ENCODE results near the gene KIAA1958. TPM values are rescaled to one million over a fixed set of nuclear protein-coding genes. Genes with fewer than 3 reads are reported as not detected.

Gene KIAA1958, protein sequence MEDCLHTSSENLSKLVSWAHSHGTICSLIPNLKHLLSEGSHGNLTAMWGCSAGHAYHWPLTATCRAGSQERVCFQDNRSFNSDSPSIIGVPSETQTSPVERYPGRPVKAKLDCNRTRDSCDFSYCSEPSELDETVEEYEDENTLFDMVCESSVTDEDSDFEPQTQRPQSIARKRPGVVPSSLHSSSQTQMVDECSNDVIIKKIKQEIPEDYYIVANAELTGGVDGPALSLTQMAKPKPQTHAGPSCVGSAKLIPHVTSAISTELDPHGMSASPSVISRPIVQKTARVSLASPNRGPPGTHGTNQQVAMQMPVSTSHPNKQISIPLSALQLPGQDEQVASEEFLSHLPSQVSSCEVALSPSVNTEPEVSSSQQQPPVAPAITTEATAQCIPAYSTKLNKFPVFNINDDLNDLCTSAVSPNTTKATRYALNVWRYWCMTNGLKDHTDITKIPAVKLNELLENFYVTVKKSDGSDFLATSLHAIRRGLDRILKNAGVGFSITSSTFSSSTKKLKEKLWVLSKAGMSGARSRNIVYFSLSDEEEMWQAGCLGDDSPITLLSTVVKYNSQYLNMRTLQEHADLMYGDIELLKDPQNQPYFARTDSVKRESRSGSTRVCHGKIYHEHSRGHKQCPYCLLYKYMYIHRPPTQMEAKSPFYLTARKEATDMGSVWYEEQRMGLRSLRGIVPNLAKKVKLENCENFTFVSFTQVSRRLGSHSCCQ
- 0.65 and 1.6 TPM in 2 replicates for total RNA-seq

DNA sequence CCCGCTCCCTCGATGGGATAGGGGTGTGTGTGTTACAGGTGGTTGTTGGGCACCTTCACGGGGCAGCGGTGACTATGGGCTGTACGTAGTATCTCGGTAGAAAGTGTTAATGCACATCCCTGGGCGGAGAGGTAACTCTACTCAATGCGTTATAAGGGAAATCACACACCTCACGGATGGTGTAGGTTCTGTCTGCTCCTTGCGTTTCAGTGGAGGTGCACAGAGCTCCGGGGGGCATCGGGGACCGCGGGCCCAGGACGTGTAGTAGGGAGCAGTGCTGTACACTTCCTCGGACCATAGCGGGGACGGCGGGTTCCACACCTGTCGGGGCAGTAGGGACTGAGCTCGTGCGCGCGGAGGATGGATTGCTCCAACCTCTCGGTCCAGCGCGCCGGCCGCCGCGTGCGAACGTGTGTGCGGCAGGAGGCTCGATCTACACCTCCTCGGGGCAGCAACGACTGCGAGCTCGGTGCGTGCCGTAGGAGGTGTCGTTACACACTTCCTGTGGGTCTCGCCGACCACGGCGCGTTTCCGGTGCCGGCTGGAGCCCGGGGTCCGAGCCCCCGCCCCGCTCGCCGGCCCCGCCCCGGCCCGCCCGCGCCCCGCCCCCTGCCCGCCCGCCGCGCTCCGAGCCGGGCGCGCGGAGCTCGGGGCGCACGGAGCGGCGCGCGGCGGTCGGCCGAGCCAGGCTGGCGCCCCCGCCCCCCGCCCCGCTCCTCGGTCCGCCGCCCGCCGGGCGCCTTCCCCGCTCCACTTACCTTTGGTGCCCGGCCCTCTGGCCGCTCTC, at the start of gene KIAA1958:
Gene KIAA1958 (plus strand): TSS at position 607 of the 787 bp plus-strand sequence. CDS start 87,254 bp downstream, outside the sequence.
- DNase-seq (ENCODE audit: low read depth in 2 of 2): peak; percentile 39 to 65

DNA sequence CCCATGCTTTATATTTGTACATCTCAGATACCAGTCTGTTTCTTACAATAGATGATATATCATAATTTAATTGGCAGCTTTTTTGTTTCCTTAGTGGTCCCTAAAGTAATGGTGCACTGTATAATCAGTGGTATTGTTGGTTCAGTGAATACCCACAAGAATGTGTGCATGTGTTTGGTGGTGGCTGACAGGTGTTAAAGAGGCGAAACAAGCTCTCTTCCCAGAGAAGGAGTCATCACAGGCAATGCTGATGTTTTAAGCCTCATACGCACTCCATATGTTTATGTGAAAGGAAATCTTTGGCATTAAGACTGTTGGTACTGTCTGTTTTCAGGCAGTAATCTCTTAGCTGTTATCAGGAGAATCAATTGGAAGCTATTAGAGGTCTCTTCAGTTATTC, 49.2 kb upstream of the KIAA1958 start:
- DNase-seq (ENCODE audit: low read depth in 2 of 2): no peak

DNA sequence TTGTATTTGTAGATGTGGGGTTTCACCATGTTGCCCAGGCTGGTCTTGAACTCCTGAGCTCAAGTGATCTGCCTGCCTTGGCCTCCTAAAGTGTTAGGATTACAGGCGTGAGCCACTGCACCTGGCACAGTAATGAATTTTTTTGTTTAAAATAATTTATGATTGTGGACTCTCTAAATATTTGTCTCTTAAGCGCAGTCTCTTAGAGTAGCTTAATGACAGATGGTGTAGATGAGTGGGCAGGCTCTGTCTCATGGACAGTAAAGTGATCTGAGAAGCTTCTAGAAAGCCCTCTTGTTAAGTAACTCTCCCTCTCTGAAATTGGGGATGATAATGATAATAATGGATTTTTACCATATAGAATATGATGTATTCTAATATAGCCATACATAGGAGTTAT, 47.5 kb upstream of the KIAA1958 start:
- no peak for DNase-seq (ENCODE audit: low read depth in 2 of 2)

DNA sequence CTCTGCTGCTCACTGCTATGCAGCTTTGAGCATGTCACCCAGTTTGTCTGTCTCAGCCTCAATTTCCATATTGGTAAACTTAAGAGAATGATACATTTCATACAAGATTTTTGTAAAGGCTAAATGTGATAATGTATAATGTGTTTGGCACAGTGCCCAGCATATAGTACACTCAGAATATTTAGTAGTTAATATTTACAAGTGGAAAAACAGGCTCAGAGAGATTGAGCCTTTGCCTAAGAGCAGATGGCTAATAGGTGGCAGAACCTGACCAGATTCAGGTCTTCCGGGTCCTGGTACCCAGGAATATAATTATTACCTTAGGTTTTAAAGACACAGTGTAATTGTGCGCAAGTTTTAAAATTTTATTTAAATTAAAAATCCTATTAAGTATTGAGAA, 46.8 kb upstream of the KIAA1958 start:
- DNase-seq (ENCODE audit: low read depth in 2 of 2): no peak

DNA sequence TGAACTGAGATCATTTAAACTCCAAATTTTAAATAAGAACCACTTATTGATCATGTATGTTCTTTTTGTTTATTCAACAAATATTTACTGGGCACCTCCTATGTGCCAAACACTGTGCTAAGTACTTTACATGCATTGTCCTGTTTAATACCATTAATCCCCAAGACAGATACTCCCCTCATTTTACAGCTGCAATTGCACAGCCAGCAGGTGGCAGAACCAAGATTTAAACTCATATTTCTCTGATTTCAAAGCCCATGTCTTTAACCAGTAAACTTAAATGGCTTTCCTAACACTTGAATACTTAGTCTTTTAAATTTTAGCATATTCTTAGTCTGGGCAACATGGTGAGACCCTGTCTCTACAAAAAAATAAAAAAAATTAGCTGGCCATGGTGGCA, 43.4 kb upstream of the KIAA1958 start:
- DNase-seq (ENCODE audit: low read depth in 2 of 2): peak; percentile 22 to 55

DNA sequence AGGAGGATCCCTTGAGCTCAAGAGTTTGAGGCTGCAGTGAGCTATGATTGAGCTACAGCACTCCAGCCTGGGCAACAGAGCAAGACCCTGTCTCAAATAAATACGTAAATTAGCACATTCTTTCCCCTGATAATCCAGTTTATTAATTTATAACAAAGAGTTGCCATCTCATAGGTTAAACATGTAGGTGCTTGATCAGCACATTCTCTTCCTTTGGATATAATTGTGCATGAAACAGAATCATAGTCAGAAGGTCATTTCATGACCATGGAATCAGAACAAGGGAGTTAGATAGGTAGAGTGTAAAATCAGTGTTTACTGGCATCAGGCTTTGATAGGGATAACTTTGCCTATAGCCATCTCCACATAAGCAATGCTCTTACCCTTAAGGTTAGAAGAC, 43.0 kb upstream of the KIAA1958 start:
- no peak for DNase-seq (ENCODE audit: low read depth in 2 of 2)

DNA sequence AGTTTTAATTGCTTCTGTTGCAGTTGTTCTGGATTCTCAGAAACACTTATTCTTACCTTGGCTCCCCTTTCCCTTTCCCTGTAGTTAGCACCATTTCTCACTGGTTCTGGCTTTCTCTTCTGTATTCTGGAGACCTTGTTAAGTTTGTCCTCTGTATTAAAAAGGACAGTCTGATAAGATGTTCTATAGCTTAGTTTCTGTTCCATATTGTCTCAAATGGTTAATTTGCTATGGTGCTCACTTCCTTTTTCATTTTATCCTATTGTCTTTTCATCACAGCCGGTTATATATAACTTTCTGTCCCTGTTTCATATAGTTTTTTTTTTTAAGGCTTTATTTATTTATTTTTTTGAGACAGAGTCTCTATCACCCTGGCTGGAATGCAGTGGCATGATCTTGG, 41.4 kb upstream of the KIAA1958 start:
- no peak for DNase-seq (ENCODE audit: low read depth in 2 of 2)

DNA sequence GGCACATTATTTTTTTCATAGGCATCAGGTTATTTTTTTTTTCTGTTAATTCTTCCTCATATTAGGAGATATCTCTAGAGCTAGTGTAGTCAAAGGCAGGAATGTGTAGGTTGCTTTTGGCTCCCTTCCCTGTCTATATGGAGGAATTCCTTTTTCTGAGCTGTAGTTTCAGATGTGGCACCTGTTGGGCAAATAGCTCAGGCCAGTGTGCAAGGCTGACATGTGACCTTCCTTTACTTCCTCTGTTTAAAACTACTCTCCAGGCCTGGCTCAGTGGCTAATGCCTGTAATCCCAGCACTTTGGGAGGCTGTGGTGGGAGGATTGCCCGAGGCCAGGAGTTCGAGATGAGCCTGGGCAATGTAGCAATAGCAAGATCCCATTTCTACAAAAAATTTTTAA, 40.5 kb upstream of the KIAA1958 start:
- DNase-seq (ENCODE audit: low read depth in 2 of 2): no peak

DNA sequence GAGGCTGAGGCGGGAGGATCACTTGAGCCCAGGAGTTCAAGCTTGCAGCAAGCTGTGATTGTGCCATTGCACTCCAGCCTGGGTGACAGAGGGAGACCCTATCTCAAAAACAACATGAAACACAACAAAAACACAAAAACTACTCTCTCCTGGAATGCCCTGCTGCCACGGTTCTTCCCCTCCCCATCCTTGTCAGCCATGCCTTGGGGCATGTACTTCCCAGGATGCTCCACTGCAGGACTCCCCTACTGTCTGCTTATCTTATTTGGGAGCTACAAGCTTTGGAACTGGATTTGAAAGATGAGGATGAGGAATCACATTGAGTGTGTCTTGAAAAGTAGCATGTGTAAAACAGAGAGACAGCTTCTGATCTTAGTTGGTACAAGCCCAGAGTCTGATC, 40.1 kb upstream of the KIAA1958 start:
- no peak for DNase-seq (ENCODE audit: low read depth in 2 of 2)

DNA sequence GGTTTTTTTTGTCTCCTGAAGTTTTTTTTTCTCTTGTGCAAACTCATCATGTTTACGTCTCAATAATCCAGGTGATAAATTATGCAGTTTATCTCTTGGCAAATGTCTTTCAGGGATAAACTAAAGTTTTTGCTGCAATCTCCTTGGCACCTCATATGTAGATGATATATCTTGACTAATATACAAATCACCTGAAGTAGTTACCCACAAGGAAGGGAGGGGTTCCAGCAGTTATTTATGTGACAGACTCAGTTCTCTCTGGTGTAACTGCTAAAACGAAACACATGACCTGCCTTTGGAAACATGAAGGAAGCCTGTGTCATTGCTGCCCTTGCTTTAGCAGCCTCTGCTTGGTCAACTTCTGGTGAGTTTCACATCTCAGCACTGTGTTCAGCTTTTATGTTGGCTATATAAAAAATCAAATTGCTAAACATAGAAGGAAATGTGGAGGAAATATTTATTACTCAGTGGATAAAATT, 39.3 kb upstream of the KIAA1958 start:
- DNase-seq (ENCODE audit: low read depth in 2 of 2): no peak

DNA sequence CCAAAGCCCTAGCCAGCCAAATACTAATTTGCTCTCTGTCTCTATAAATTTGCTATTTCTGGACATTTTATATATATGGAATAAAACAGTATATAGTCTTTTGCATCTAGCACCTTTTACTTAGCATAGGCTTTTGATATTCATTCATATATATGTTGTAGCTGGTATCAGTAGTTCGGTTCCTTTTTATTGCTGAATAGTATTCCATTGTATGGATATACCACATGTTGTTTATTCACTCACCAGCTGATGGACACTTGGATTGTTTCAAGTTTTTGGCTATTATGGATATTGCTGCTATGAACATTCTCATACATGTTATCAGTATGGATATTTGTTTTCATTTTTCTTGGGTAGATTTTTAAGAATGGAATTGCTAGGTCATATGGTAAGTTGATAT, 23.8 kb upstream of the KIAA1958 start:
- no peak for DNase-seq (ENCODE audit: low read depth in 2 of 2)

DNA sequence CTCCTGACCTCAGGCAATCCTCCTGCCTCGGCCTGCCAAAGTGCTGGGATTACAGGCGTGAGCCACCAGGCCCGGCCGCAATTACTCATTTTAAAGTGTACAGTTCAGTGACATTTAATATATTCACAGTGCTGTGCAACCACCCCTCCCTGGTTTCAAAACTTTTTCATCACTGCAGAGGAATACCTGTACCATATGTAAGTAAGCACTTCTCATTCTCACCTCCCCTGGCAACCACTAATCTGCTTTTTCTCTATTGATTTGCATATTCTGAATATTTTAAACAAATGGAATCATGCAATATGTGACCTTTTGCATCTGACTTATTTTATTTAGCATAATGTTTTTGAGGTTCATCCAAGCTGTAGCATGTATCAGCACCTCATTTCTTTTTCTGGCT, 21.3 kb upstream of the KIAA1958 start:
- DNase-seq (ENCODE audit: low read depth in 2 of 2): no peak

DNA sequence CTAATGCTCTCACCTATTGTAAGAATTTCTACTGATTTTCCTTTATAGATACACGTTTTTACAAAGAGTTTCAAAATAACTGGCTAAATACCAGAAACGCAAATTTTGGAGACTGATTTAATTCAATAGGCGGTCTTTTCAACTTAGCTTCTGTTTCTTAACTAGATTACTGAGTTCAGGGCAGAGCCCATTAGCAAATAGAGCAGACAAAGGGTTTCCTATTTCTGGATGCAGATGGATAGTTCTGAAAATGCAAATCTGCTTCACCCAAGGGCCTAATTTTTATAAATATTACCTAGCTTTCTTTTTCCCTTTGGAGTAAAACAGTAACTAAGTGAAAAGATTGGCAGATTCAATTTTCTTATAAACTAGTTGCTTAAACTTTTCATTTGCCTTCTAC, 13.6 kb upstream of the KIAA1958 start:
- DNase-seq (ENCODE audit: low read depth in 2 of 2): no peak

DNA sequence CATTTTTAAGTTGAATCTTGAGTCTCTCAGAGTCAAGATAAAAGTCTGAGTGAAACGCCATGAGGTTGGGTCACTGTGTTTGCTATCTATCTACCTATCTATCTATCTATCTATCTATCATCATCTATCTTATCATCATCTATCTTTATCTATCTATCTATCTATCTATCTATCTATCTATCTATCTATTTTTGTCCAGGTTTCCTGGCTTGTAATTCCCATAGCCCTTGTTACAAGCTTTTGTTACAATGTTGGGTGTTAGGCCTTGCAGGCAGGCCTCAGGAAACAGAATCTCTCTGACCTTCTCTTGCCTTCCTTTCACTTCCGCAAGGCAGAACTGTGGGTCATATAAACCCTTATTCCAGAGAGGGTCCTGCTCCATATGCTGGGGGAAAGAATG, 12.6 kb upstream of the KIAA1958 start:
- no peak for DNase-seq (ENCODE audit: low read depth in 2 of 2)

DNA sequence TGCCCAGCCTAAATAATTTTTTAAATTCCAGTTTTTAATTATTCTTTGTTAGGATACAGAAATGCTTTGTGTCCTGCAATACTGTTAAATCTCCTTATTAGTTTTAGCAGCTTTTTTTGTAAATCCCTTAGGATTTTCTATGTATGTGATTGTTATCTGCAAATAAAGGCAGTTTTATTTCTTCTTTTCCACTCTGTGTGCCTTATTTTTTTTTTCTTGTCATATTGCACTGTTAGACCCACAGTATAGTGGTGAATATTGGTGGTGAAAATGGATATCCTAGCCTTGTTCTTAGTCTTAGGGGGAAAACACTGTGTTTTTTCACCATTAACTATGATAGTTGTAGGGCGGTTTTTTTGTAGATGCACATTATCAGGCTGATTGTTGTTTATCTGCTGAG, 11.3 kb upstream of the KIAA1958 start:
- no peak for DNase-seq (ENCODE audit: low read depth in 2 of 2)

DNA sequence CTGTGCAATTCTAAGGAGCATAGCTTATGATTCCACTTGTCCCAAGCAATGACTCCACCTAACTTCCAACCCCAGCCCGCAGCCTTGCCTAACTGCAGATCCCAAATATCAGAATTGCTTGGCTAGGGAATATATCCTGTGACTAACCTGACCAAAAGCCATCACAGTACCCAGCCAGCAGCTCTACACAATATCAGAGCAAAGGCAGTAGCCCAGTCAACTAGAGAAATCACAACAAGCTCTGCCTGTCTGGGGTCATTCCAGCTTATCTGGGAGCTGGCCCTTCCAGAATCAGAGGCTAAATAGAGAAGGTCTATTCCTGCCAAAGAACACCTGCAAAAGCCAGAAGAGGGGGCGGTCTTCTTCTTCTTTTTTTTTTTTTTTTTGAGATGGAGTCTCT, 9.3 kb upstream of the KIAA1958 start:
- no peak for DNase-seq (ENCODE audit: low read depth in 2 of 2)

DNA sequence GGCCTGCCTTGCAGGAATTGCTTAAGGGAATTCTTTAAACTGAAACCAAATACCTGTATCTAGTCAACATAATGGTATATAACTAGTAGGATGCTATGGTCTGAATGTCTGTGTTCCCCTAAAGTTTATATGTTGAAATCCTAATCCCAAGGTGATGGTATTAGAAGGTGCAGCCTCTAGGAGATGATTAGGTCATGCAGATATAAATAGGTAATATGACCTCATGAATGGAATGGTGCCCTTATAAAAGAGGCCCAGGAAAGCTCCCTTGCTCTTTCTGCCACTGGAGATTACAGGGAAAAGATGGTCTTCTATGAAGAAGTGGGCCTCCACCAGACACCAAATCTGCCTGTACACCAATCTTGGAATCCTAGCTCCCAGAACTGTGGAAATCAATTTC, 7.4 kb upstream of the KIAA1958 start:
- DNase-seq (ENCODE audit: low read depth in 2 of 2): no peak

DNA sequence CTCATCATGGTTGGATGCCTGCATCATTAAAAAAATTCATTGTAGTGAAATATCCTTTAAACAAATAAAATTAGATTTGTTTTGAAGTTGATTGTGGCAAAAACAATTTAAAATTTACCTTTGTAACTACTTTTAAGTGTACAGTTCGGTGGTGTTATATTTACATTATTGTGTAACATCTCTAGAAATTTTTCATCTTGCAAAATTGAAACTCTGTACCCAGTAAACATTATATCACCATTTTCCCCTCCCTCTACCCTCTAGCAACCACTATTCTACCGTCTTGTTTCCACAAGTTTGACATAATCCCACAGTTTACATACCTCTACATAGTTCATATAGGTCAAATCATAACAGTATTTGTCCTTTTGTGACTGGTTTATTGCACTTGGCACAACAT, 2.0 kb upstream of the KIAA1958 start:
- DNase-seq (ENCODE audit: low read depth in 2 of 2): no peak

DNA sequence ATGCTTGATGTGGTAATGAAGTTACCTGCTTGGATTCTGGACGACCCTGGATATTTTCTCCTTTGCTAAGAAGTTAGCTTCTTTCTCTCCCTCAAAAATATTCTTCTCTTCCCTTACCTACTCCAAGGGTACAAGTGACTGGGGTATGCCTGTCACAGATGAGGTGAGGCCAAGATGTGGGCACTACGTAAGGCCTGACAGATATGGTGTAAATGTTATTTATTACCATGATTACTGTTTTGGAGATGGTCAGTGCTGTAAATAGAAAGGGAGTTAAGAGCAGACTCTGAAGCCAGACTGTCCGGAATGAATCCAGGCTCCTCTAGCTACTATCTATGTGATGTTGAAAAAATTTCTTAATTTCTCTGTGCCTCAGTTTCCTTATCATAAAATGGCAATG, 1.1 kb upstream of the KIAA1958 start:
- DNase-seq (ENCODE audit: low read depth in 2 of 2): no peak

DNA sequence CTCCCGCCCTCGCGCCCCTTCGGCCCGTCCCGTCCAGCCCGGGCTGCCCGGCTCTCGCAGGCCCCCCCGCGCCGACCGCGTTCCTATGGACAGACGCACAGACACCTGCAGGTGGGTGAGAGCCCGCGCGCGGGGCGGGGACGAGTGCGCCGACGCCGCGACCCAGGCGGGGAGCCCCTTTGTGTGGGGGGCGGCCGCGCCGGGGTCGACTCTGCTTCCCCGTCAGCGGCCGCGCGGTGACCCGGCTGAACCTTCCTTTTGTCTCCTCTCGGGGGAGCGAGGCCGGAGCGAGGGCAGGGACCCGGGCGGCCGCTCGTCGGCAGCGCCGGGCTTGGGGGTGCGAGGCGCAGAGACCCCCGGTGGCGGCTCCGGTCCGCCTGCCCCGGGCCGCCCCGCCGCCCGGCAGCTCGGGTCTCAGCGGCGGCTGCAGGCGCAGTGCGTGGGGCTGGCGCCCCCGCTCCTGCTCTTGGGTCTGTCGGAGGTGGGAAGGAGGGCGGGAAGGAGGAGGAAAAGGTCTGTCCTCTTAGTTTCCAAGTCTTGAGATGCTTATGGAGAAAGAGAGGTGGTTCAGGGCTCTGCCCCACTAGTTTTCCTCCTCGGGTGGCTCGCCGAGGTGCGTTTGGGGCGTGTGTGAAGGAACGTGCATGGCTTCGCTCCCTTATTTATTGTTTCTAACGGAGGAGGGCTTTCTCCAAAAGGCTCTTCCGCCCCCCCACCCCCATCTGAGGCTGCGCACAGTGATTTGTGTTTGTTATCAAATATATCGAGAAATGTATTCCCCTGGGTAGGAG, 576 bp downstream of the KIAA1958 start:
- peak; percentile 8 to 46 for DNase-seq (ENCODE audit: low read depth in 2 of 2)

DNA sequence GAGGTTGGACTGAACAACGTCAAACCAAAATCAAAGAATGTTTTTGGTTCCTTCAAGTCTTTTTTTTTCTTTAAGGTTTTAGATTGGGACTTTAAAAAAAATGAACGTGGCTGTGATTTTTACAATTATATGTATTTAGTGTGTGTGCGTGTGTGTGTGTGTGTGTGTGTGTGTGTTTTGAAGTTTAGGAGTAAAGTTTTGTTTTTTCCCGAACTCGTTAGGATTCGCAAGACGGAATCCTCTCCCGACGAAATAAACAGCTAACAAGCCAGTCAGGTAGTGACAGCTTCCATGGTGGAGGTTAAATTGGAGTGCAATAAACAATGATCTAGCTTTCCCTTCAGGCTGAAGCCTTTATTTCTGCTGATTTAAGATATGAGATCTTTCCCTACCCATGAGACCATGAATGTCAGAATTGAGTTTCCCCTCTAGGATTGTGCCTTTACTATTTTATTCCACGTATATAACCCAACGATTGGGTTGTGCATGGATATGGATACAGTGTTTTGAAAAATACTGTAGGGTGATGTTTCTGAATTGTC, 1.2 kb downstream of the KIAA1958 start:
- DNase-seq (ENCODE audit: low read depth in 2 of 2): peak in 1 of 2 donors; percentile 5

Measured in lung microvascular endothelial cell (primary cell).